ENCODE results near the gene ARHGEF6. TPM values are rescaled to one million over a fixed set of nuclear protein-coding genes. Genes with fewer than 3 reads are reported as not detected.

ARHGEF6 gene
- total RNA-seq, 1 donor from 2014 or later = 40.0 TPM

DNA sequence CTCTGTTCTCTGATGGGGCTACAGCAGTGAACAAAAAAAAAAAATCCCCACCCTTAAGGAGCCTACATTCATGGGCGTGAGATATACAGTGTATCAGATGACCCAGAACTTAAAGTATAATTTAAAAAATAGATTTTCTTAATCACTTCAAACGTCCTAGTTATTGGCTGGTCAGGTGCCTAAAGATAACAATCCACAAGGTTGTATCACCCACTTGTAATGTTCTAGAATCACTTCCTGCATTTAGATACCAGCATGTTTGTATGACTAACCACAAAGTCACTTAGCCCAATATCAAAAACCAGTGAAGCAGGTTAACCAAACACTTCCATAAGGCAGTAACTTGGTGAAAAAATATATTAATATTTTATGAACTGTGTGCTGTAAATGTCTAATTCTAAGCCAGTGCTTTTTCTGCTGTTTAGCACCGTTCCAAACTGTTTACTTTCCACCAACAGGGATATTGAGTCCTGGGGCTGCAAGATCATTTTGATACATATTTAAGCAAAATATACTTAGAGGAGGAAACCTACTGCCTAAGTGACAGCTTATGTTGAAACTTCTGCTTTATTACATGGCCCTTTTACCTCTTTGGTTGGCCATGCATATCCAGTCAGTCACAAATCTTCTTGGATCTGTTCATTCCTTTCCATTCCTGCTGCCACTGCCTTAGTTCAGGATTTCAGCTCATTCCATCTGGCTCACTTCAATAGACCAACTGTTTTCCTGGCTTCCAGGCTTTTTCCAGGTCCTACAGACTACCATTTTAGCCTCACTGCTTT lies 89.5 kb downstream of the ARHGEF6 start:
- DNase-seq (ENCODE audit: low spot score) = no peak

DNA sequence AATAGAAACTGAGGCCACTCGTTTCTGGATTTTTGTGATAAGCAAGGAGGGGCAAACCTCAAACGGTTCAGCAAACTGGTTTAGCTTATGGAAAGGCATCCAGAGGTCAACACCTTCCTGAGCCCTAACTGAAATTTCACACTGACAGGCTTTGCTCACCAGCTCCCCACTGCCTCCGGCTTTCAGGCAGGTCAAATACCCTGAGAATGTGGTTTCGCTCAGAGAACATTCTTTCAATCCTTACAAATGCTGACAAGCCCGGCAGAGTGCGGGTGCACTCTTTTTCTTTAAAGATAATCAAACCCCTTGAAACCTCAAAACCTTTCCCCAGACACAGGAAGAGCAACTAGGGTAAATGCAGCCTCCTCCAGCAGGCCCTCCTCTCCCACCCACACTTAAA lies 91.3 kb downstream of the ARHGEF6 start:
- peak; percentile 39 for DNase-seq (ENCODE audit: low spot score)

- DNase-seq (ENCODE audit: low spot score) = no peak
These were observed 93.3 kb downstream of the ARHGEF6 start for GRCh38 chrX:136687457-136687856.

GRCh38 chrX:136684120-136684519 lies 96.6 kb downstream of the ARHGEF6 start:
- DNase-seq (ENCODE audit: low spot score) = no peak

- DNase-seq (ENCODE audit: low spot score) = no peak
These were observed 101.2 kb downstream of the ARHGEF6 start for GRCh38 chrX:136679531-136679930.

DNA sequence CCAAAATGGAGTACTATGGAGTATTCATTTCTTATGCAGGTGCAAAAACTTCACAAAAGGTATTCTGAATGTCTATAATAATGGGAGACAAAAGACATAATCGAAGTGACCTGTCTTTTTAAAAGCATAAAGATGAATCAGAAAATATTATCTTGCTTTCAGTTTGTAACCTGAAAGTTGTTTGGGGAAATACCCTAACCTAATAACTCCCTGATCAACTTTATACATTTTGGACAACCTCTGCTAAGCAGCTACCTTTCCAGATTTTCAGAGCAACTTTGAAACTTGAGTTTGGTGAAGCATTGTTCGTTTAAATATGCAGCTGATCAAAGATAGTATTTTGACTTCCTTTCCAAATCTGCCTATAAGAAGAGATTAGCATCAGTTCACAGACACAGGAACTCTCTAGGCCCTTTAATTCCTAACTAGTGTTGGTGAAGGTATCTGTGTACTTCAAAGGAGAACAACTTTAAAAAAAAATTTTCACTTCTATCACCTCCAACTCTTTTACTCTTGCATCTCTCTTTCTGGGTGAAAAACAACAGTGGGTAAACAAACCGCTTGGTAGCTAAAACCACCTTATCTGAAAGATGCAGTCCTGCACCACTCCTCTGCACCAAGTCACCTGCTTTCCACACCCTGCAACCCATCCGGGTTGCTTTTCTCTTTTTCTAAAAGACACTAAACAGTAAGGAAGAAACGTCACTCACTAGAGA lies 106.3 kb downstream of the ARHGEF6 start:
- no peak for DNase-seq (ENCODE audit: low spot score)

DNA sequence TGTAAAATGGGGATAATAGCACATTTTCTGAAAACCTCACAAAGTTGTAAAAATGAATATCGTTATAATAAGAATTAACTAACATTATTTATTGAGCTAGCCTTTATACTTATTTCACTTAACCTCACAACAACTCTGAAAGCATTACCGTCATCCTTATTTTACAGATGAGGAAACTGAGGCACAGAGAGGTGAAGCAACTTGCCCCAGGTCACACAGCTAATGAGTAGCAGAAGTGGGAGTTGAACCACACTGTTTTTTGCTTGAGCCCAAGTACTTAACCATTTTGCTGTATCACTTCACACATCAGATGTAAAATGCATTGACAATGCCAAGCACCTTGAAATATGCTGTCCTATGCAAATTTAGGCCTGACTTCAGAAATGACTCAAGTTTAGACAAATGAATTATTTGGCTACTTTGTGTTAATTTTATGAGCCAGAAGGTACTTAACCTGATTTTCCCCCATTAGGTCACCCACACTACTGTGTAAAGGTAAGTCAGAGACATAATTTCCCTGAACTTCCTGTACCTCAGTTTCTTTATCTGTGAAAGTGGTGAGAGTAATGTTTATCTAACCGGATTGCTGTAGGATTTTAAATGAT lies 109.6 kb downstream of the ARHGEF6 start:
- no peak for DNase-seq (ENCODE audit: low spot score)

GRCh38 chrX:136667446-136668168 lies 113.1 kb downstream of the ARHGEF6 start:
- DNase-seq (ENCODE audit: low spot score) = no peak

DNA sequence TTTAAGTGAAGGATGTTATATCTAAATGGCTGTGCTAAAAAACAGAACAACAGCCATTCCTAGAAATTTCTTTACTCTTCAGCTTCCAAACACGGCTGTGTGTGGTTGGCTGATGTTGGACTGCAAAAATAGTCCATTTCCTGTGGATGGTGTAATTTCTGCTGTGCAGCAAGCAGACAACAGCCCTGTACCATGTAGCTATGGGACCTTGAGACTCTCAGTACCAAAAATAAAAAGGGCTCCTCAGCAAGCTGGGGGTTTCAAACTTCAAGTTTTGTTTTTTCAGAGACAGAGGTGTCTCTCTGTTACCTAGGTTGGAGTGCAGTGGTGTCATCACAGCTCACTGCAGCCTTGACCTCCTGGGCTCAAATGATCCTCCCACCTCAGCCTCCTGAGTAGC lies 114.6 kb downstream of the ARHGEF6 start:
- DNase-seq (ENCODE audit: low spot score) = no peak

DNA sequence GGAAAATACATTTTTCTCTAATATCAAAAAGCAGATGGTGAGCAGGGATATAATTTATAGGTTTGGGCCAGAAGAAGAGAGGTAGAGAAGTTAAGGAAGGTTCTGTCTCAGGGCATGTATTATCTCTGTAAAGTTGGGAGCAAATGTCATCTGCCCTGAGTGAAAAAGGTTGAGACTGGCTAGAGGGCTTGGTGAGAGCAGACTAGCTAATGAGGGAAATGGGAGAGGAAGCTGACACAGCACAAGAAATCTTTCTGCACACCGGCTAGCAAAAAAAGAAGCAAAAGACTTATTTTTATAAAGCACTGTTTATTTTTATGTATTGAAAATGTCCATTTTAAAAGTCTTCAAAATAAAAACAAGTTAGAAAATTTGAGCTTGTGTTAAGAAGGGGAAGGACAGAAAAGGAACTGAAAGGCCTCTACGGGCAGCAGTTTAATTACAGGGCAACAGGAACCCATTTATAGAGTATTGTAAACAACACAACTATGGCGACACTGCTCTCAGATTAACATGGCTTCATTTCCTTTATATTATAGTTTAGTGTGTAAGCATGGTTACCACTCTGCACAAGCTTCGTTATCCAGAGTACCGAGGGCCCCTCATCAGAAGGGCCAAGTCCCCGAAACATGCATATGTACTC lies 115.4 kb downstream of the ARHGEF6 start:
- DNase-seq (ENCODE audit: low spot score) = no peak

GRCh38 chrX:136662976-136663375 lies 117.8 kb downstream of the ARHGEF6 start:
- DNase-seq (ENCODE audit: low spot score) = no peak

DNA sequence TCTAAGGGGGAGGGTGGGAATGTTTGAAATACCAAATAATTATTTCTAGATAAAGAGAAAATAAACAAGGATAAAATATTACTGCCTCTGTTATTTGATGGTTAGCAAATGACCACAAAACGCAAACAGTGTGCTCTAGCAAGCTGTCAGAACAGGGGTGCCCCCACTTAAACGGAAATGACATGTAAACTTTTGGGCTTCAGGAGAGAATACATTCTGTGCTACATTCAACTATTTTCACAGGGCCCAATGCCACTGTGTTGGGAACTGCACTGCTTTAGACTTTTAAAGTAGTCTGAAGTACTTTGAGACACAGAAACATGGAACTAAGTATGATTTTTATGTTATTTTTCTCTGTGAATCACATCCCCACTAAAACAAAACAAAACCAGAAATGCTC lies 118.6 kb downstream of the ARHGEF6 start:
- DNase-seq (ENCODE audit: low spot score) = no peak

- no peak for DNase-seq (ENCODE audit: low spot score)
These were observed 119.8 kb downstream of the ARHGEF6 start for GRCh38 chrX:136660896-136661295.

DNA sequence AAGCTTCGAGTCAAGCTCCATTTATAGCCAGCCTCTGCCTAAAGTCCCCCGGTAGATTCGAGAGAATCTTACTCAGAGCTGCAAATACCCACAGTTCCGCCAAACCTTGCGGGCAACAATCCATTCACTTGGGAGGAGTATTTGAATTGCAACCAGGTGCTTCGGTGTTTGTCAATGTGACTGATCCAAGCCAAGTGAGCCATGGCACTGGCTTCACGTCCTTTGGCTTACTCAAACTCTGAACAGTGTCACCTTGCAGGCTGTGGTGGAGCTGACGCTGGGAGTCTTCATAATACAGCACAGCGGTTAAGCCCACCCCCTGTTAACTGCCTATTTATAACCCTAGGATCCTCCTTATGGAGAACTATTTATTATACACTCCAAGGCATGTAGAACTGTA lies 121.6 kb downstream of the ARHGEF6 start:
- no peak for DNase-seq (ENCODE audit: low spot score)

DNA sequence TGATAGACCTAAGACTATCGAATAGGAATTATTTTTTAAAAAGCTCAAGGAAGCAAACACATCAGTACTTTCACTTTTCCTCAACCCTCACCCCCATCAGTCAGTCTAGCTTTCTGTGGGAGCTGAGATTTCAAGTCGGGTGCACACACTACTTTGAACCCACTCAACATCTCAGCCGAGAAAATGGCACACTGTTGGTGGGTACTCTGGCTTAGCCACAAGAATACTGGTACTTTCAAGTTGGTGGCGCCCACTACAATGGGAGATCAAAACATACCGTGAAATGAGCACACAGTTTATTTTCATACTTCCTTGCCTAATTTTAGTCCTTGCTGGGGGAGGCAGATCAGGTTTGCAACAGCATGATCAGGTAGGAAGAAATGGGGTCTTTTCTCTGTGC lies 122.6 kb downstream of the ARHGEF6 start:
- no peak for DNase-seq (ENCODE audit: low spot score)

DNA sequence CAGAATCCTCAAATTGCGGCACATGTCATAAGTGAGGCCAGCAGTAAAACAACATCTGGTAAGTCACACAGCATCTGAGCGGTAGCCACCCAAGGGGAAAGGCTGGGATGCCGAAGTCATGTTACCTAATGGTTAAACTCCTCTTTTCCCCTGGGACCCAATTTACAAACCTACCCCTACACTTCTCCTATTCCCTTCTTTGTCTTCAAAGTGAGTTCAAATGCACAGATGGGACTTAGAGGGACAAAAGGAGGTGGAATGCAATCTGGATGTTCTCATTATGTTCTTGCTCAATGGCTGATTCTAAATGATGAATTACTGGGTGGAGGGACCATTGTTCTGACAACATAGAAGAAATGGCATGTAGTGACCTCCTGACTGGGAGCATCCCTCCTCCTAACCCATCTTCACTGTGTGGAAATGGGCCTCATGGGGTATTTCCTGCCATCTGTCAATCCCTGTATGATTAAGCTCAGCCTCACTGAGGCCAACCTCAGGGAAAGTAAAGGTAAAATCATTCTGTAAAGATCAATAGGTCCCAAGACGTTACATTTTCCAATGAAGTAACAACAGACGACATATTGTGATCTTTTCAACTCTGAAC lies 124.3 kb downstream of the ARHGEF6 start:
- no peak for DNase-seq (ENCODE audit: low spot score)

DNA sequence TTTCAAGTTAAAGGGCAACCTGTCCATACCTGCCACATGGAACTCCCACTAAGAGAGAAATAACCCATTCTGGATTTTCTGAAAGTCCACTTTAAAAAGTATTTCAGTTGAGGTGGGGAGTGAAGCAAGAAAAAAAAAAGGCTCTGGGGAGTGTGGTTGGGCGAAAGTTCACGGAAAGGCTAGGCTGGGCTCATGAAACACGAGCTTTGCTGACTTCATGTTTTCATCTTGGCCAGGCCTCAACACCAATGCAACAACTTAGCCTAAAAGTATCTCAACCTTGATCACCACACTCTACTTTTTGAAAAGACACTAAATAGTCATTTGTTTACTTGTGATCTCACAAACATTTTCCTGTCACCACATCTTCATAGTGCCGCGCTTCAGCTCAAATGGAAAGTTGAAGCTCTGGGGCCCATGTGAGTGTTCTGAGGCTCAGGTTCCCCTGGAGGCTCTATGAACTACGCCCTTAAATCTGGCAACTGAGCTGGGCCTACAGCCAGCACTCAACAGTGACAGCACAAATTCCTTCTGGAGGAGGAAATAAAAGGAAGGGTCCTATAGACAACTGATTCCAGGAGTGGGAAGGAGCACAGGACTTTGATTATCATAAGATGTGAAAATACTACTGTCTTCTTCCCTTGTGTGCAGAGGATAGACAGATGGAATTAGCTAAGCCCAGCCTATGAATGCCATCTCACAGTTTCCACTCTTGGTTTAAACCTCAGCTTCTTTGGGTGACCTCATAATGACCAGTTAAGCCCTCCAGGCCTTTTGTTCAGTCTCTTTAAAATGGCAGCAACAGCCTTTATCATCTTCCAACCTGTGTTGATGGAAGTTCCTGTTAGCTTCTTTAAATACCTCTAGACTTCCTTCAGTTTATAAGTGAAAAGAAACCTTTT lies 127.7 kb downstream of the ARHGEF6 start:
- no peak for DNase-seq (ENCODE audit: low spot score)

GRCh38 chrX:136650811-136651210 lies 129.9 kb downstream of the ARHGEF6 start:
- DNase-seq (ENCODE audit: low spot score) = no peak

DNA sequence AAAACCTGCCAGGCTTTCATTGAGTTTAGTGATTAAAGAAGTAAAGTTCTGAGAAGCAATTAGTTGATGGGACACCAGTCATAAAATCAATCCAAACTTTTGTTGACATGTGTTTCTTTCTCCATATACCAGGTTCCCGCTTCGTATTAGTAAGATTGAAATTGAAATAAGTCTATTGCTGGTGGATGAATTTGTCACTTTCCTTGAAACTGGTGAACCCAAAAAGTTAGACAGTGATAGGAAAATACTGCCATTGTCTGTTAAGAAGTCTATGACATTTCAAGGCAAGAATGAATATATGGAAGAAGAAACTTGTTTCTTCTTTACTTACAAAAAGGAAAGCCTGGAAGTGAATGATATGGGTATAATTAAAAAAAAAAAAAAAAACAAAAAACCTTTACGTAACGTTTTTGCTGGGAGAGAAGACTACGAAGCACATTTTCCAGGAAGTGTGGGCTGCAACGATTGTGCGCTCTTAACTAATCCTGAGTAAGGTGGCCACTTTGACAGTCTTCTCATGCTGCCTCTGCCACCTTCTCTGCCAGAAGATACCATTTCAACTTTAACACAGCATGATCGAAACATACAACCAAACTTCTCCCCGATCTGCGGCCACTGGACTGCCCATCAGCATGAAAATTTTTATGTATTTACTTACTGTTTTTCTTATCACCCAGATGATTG lies 132.9 kb downstream of the ARHGEF6 start, which contains the start of gene CD40LG:
TSS of gene CD40LG (plus strand) at position 482 of the 684 bp plus-strand sequence. CDS start at position 573, 91 bp downstream.
- DNase-seq (ENCODE audit: low spot score) = no peak
